Vagina (tissue), 2 donors: ENCODE data around the gene MBOAT7.

Experiments used
- CTCF ChIP-seq, 3 experiments: fragments of 450-650 bp in 2 of 3; fragments of 200-600 bp in 1 of 3; sonication (generic) in 1 of 3; IDR thresholded peaks; one replicate each; pipeline ENCODE4 v1.5.1; 2017 to 2019; ENCODE audit warnings: antibody characterized with exemption in 3 of 3, mild to moderate bottlenecking in 2 of 3, moderate library complexity in 2 of 3
- POLR2A ChIP-seq, 2 donors: fragments of 450-650 bp; IDR thresholded peaks; one replicate each; pipeline ENCODE4 v1.6.1; 2017; ENCODE audit warnings: antibody characterized with exemption in 2 of 2, mild to moderate bottlenecking in 2 of 2, moderate library complexity in 2 of 2
- POLR2AphosphoS5 ChIP-seq, 2 donors: sonication (generic); formaldehyde crosslinking; IDR thresholded peaks; one replicate each; pipeline ENCODE4 v1.9.0; 2017; ENCODE audit warnings: antibody characterized with exemption in 2 of 2, mild to moderate bottlenecking in 2 of 2, low read depth in 1 of 2; ENCODE audit not compliant: insufficient read depth in 1 of 2

GRCh38 chr19:54148158-54148557 lies 41.2 kb downstream of the MBOAT7 start:
- TF ChIP-seq CTCF (IDR thresholded peaks at IDR 0.05) (no peak), POLR2A (IDR thresholded peaks at IDR 0.05) (no peak), POLR2AphosphoS5 (IDR thresholded peaks at IDR 0.05; ENCODE audit: insufficient read depth in 1 of 2, low read depth in 1 of 2) (no peak)
